ENCODE data around the gene FRMD1. TPM values are rescaled to one million over a fixed set of nuclear protein-coding genes. Genes with fewer than 3 reads are reported as not detected.

The FRMD1 gene
- total RNA-seq, 4 donors from 2014 or later, result 35.4 to 86.4 (median 47.7) TPM

GRCh38 chr6:168017629-168018028 lies 61.4 kb downstream of the FRMD1 start:
- WGBS, 2 donors (ENCODE audit: low coverage in 1 of 2), result 40 to 51% methylated on average over 6 to 11 of the region's 11 CpGs
- peaks cover 0 to 8% (median 2%) of the 10 kb centered on the region in 4 donors for H3K4me1 ChIP-seq
- DNase-seq, result no peak

GRCh38 chr6:168016721-168017525 lies 62.1 kb downstream of the FRMD1 start:
- H3K27ac ChIP-seq, result peak overlapping the region in 1 of 4 donors; percentile 4
- H3K27me3 ChIP-seq, result no peaks in the 10 kb centered on the region
- TF ChIP-seq, protein P1, sequence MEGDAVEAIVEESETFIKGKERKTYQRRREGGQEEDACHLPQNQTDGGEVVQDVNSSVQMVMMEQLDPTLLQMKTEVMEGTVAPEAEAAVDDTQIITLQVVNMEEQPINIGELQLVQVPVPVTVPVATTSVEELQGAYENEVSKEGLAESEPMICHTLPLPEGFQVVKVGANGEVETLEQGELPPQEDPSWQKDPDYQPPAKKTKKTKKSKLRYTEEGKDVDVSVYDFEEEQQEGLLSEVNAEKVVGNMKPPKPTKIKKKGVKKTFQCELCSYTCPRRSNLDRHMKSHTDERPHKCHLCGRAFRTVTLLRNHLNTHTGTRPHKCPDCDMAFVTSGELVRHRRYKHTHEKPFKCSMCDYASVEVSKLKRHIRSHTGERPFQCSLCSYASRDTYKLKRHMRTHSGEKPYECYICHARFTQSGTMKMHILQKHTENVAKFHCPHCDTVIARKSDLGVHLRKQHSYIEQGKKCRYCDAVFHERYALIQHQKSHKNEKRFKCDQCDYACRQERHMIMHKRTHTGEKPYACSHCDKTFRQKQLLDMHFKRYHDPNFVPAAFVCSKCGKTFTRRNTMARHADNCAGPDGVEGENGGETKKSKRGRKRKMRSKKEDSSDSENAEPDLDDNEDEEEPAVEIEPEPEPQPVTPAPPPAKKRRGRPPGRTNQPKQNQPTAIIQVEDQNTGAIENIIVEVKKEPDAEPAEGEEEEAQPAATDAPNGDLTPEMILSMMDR (IDR thresholded peaks at IDR 0.05), result no peak
- TF ChIP-seq POLR2AphosphoS5 (IDR thresholded peaks at IDR 0.05) (no peak), EP300 (IDR thresholded peaks at IDR 0.05; ENCODE audit: low read depth) (no peak), POLR2A (IDR thresholded peaks at IDR 0.05) (no peak)
- no peaks in the 10 kb centered on the region for H3K36me3 ChIP-seq
- H3K4me3 ChIP-seq, result no peak overlapping the region
- in situ Hi-C loops (cut with MboI; ENCODE audit: low pct_ligation_motif_present in 1 of 4, low pct_unique_long_range_greater_than_20kb in 1 of 4, low sequenced_read_pairs in 3 of 4), result no loop called here
- DNase-seq, result no peak
- peaks cover 3 to 4% of the 10 kb centered on the region in 2 donors for H3K9me3 ChIP-seq
- H3K4me1 ChIP-seq, result peaks cover 0 to 8% (median 2%) of the 10 kb centered on the region in 4 donors
- WGBS, 2 donors (ENCODE audit: low coverage in 1 of 2), result 79 to 90% methylated on average over 10 to 18 of the region's 18 CpGs
- intact Hi-C loops (cut with DNase I; ENCODE audit: low total_unique reads), result no loop called here

More at GRCh38 chr6:168017629-168018028, 61.4 kb downstream of the FRMD1 start:
- in situ Hi-C loops (cut with MboI; ENCODE audit: low pct_ligation_motif_present in 1 of 4, low pct_unique_long_range_greater_than_20kb in 1 of 4, low sequenced_read_pairs in 3 of 4), result no loop called here
- no peaks in the 10 kb centered on the region for H3K36me3 ChIP-seq
- TF ChIP-seq POLR2A (IDR thresholded peaks at IDR 0.05), result no peak
- TF ChIP-seq POLR2AphosphoS5 (IDR thresholded peaks at IDR 0.05), result no peak
- TF ChIP-seq EP300 (IDR thresholded peaks at IDR 0.05; ENCODE audit: low read depth), result no peak
- TF ChIP-seq, protein P1 (IDR thresholded peaks at IDR 0.05), result no peak
- intact Hi-C loops (cut with DNase I; ENCODE audit: low total_unique reads), result no loop called here
- H3K27ac ChIP-seq, result peak overlapping the region in 1 of 4 donors; percentile 4
- no peaks in the 10 kb centered on the region for H3K27me3 ChIP-seq
- no peak overlapping the region for H3K4me3 ChIP-seq
- no peaks in the 10 kb centered on the region for H3K9me3 ChIP-seq

DNA sequence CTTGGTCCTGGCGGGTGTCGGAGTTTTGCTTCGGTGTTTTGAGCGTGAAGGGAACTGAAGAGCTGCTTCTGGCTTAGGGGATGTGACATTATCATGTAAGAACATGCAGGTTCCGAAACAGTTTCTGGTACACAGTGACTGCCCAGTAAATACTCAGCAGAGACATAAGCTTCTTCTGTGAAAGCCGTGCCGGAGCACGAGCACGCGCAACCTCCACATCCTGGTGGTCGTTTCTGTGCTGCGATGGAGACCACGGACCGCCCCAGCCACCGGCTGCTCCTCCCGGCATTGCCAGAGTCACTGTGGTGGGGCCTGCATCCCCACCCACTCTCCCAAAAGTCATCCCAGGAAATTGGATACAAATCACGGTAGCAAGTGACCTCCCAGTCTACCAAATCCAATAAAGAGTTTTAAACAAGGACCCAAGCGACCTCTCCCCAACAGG lies 62.8 kb downstream of the FRMD1 start:
- 79 to 82% methylated on average over 5 to 18 of the region's 18 CpGs for WGBS, 2 donors (ENCODE audit: low coverage in 1 of 2)
- in situ Hi-C loops (cut with MboI; ENCODE audit: low pct_ligation_motif_present in 1 of 4, low pct_unique_long_range_greater_than_20kb in 1 of 4, low sequenced_read_pairs in 3 of 4), result no loop called here
- H3K4me3 ChIP-seq, result no peak overlapping the region

More for the DNA sequence above, 62.8 kb downstream of the FRMD1 start:
- Histone ChIP-seq H3K27ac (peak overlapping the region in 1 of 4 donors; percentile 4), H3K36me3 (no peaks in the 10 kb centered on the region), H3K27me3 (no peaks in the 10 kb centered on the region), H3K4me1 (peaks cover 0 to 8% (median 2%) of the 10 kb centered on the region in 4 donors), H3K9me3 (peaks cover 10 to 11% of the 10 kb centered on the region in 2 donors)
- TF ChIP-seq, protein P1 (IDR thresholded peaks at IDR 0.05), result no peak
- TF ChIP-seq EP300 (IDR thresholded peaks at IDR 0.05; ENCODE audit: low read depth), result no peak
- TF ChIP-seq POLR2AphosphoS5 (IDR thresholded peaks at IDR 0.05), result no peak
- TF ChIP-seq POLR2A (IDR thresholded peaks at IDR 0.05), result no peak
- DNase-seq, result no peak
- intact Hi-C loops (cut with DNase I; ENCODE audit: low total_unique reads), result no loop called here

All from transverse colon (tissue), 4 donors.